Testis (tissue), 2 donors: ENCODE results near the gene INTS6.

Source experiments
- CTCF ChIP-seq, 3 experiments: fragments of 450-650 bp in 2 of 3; fragments of 200-600 bp in 1 of 3; sonication (generic) in 1 of 3; IDR thresholded peaks; one replicate each; pipeline ENCODE4 v1.5.1; 2016 to 2019; ENCODE audit warnings: antibody characterized with exemption in 3 of 3, mild to moderate bottlenecking in 2 of 3, moderate library complexity in 1 of 3
- POLR2A ChIP-seq: fragments of 450-650 bp; IDR thresholded peaks from one replicate; pipeline ENCODE4 v1.6.1; 2017; ENCODE audit warnings: antibody characterized with exemption, mild to moderate bottlenecking, moderate library complexity

GRCh38 chr13:51333421-51333820 is 119.4 kb downstream of the INTS6 start:
- TF ChIP-seq CTCF (IDR thresholded peaks at IDR 0.05) = no peak
- TF ChIP-seq POLR2A = no peak
